ENCODE data around the gene ZNF831.

Gene ZNF831

DNA sequence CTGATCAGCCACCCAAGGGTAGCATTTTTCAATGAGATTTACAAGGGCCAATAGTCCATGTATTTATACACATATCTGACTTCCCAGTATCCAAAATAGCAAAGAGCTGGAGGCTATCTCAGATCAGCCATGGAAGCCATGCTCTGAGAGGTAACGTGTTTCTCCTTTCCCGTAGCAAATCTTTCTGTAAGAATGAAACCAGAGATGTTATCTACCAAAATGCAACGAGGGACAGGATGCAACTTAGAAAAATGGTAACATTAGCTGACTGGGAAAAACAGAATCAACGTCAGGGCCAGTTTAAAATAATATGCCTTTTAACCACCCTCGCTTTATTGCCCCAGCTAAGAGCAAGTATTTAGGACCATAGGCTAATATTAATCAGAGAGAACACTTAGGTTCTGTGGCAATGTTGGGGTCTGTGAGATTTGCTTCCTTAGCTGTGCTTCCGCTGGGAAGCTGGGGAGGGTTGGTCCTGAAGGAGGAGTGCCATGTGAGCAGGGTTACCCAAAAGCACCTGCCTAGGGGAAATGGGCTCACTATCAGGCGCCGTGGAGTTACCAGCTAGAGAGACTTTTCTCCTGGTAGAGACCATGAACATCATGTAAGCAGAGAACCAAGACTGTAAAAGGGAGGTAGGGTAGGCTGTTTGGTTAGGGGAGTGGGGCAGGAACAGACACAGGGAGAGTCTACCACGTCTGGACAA, 1.2 kb downstream of the ZNF831 start:
- no peak overlapping the region for H3K27ac ChIP-seq (ENCODE audit: low read length)
- no peaks in the 10 kb centered on the region for H3K36me3 ChIP-seq (ENCODE audit: insufficient read depth, low read length)
- ATAC-seq (ENCODE audit: insufficient read depth, low read depth) (no peak), DNase-seq (no peak)
- no peaks in the 10 kb centered on the region for H3K4me1 ChIP-seq (ENCODE audit: insufficient read depth, low read length)
- no peaks in the 10 kb centered on the region for H3K9me3 ChIP-seq (ENCODE audit: insufficient read depth, low read length, severe bottlenecking)
- no peak overlapping the region for H3K9ac ChIP-seq (ENCODE audit: low read depth, low read length)
- H3K4me3 ChIP-seq (ENCODE audit: low read depth in 1 of 2, low read length in 2 of 2), result no peak overlapping the region
- TF ChIP-seq, protein P1, sequence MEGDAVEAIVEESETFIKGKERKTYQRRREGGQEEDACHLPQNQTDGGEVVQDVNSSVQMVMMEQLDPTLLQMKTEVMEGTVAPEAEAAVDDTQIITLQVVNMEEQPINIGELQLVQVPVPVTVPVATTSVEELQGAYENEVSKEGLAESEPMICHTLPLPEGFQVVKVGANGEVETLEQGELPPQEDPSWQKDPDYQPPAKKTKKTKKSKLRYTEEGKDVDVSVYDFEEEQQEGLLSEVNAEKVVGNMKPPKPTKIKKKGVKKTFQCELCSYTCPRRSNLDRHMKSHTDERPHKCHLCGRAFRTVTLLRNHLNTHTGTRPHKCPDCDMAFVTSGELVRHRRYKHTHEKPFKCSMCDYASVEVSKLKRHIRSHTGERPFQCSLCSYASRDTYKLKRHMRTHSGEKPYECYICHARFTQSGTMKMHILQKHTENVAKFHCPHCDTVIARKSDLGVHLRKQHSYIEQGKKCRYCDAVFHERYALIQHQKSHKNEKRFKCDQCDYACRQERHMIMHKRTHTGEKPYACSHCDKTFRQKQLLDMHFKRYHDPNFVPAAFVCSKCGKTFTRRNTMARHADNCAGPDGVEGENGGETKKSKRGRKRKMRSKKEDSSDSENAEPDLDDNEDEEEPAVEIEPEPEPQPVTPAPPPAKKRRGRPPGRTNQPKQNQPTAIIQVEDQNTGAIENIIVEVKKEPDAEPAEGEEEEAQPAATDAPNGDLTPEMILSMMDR (IDR thresholded peaks at IDR 0.05; ENCODE audit: borderline replicate concordance, extremely low read depth, low read length, poor library complexity, severe bottlenecking), result no peak
- no peak for TF ChIP-seq EZH2 (IDR thresholded peaks at IDR 0.05; ENCODE audit: borderline replicate concordance, low read depth, low read length, severe bottlenecking)
- H4K20me1 ChIP-seq (ENCODE audit: insufficient read depth, low read length), result no peaks in the 10 kb centered on the region
- peaks cover 15% of the 10 kb centered on the region for H3K27me3 ChIP-seq (ENCODE audit: insufficient read depth, low read length, poor library complexity)
- H2AFZ ChIP-seq (ENCODE audit: low read depth, low read length), result no peak overlapping the region
- H3K79me2 ChIP-seq (ENCODE audit: insufficient read depth, low read length), result no peaks in the 10 kb centered on the region
- H3K4me2 ChIP-seq (ENCODE audit: insufficient read depth, low read length), result no peak overlapping the region

DNA sequence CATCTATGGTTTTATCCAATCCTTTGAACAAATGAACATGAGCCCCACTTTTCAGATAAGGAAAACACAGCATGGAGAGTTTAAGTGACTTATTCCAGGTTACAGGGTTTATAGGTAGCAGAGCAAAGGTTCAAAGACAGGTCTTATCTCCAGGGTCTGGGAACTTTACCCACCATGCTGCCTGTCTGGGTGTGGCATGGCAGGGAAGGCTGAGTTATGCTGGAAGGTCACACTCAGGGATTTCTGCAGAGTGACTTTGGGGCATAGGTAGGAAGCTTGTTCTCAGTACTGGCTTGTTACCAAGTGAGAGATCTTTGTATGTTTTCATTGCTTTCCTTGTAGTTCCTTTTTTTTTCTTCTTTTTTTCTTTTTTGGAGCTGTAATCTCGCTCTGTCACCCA, 1.8 kb downstream of the ZNF831 start:
- no peak overlapping the region for H3K4me3 ChIP-seq (ENCODE audit: low read depth in 1 of 2, low read length in 2 of 2)
- H2AFZ ChIP-seq (ENCODE audit: low read depth, low read length), result no peak overlapping the region
- H3K9me3 ChIP-seq (ENCODE audit: insufficient read depth, low read length, severe bottlenecking), result no peaks in the 10 kb centered on the region
- no peak for DNase-seq
- no peaks in the 10 kb centered on the region for H3K4me1 ChIP-seq (ENCODE audit: insufficient read depth, low read length)
- ATAC-seq (ENCODE audit: insufficient read depth, low read depth), result no peak
- H3K27me3 ChIP-seq (ENCODE audit: insufficient read depth, low read length, poor library complexity), result peaks cover 16% of the 10 kb centered on the region
- no peak overlapping the region for H3K4me2 ChIP-seq (ENCODE audit: insufficient read depth, low read length)
- no peak overlapping the region for H3K27ac ChIP-seq (ENCODE audit: low read length)
- H3K9ac ChIP-seq (ENCODE audit: low read depth, low read length), result no peak overlapping the region
- H4K20me1 ChIP-seq (ENCODE audit: insufficient read depth, low read length), result no peaks in the 10 kb centered on the region
- no peaks in the 10 kb centered on the region for H3K36me3 ChIP-seq (ENCODE audit: insufficient read depth, low read length)
- TF ChIP-seq, protein P1 (IDR thresholded peaks at IDR 0.05; ENCODE audit: borderline replicate concordance, extremely low read depth, low read length, poor library complexity, severe bottlenecking), result no peak
- no peak for TF ChIP-seq EZH2 (IDR thresholded peaks at IDR 0.05; ENCODE audit: borderline replicate concordance, low read depth, low read length, severe bottlenecking)
- H3K79me2 ChIP-seq (ENCODE audit: insufficient read depth, low read length), result no peaks in the 10 kb centered on the region

DNA sequence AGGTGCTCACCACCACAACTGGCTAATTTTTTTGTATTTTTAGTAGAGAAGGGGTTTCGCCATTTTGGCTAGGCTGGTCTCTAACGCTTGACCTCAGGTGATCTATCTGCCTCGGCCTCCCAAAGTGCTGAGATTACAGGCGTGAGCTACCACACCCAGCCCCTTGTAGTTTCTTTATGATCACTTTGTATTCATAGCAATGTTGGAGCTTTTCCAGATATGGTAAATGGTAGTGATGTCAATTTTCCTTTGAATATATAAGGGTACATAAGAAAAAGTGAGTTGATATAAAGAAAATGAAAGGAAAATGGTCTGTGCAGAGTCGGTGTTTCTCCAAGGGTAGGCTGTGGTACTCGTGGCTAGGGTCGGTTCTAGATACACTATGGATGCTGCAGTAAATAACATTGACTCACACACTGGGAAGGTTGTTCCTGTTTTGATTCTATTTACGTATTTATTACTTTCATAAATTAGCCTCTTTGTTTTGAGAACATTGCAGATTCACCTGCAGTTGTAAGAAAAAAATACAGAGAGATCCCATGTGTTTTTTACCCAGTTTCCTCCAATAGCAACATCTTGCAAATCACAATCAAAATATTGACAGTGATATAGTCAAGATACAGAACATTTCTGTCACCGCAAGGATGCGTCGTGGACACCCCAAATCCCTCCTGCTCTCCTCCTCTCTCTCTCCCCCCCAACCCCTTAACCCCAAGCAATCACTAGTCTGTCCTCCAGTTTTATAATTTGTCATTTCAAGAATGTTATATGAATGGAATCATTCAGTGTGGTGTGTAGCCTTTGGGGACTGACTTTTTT, 2.5 kb downstream of the ZNF831 start:
- Histone ChIP-seq H3K27me3 (ENCODE audit: insufficient read depth, low read length, poor library complexity) (peaks cover 23% of the 10 kb centered on the region), H3K79me2 (ENCODE audit: insufficient read depth, low read length) (no peaks in the 10 kb centered on the region), H3K4me1 (ENCODE audit: insufficient read depth, low read length) (no peaks in the 10 kb centered on the region), H3K27ac (ENCODE audit: low read length) (no peak overlapping the region), H3K9ac (ENCODE audit: low read depth, low read length) (no peak overlapping the region), H4K20me1 (ENCODE audit: insufficient read depth, low read length) (no peaks in the 10 kb centered on the region), H3K4me2 (ENCODE audit: insufficient read depth, low read length) (no peak overlapping the region), H3K36me3 (ENCODE audit: insufficient read depth, low read length) (no peaks in the 10 kb centered on the region), H2AFZ (ENCODE audit: low read depth, low read length) (no peak overlapping the region), H3K4me3 (ENCODE audit: low read depth in 1 of 2, low read length in 2 of 2) (no peak overlapping the region), H3K9me3 (ENCODE audit: insufficient read depth, low read length, severe bottlenecking) (no peaks in the 10 kb centered on the region)
- no peak for TF ChIP-seq EZH2 (IDR thresholded peaks at IDR 0.05; ENCODE audit: borderline replicate concordance, low read depth, low read length, severe bottlenecking)
- TF ChIP-seq, protein P1 (IDR thresholded peaks at IDR 0.05; ENCODE audit: borderline replicate concordance, extremely low read depth, low read length, poor library complexity, severe bottlenecking), result no peak
- ATAC-seq (ENCODE audit: insufficient read depth, low read depth) (no peak), DNase-seq (no peak)
